Loucy (cell line): ENCODE data around the gene TEKT3.

Experiments used
- EZH2phosphoT487 ChIP-seq: fragments of 200-600 bp; IDR thresholded peaks from 2 replicates; pipeline ENCODE4 v1.6.1; 2018; ENCODE audit warnings: antibody characterized with exemption, mild to moderate bottlenecking, moderate library complexity, borderline replicate concordance
- TF ChIP-seq, protein P1 (sequence below): fragments of 200-600 bp; sonication (generic); conservative IDR thresholded peaks from 2 replicates; pipeline ENCODE4 v1.5.1; 2014; ENCODE audit warnings: mild to moderate bottlenecking, antibody characterized with exemption, low read length

DNA sequence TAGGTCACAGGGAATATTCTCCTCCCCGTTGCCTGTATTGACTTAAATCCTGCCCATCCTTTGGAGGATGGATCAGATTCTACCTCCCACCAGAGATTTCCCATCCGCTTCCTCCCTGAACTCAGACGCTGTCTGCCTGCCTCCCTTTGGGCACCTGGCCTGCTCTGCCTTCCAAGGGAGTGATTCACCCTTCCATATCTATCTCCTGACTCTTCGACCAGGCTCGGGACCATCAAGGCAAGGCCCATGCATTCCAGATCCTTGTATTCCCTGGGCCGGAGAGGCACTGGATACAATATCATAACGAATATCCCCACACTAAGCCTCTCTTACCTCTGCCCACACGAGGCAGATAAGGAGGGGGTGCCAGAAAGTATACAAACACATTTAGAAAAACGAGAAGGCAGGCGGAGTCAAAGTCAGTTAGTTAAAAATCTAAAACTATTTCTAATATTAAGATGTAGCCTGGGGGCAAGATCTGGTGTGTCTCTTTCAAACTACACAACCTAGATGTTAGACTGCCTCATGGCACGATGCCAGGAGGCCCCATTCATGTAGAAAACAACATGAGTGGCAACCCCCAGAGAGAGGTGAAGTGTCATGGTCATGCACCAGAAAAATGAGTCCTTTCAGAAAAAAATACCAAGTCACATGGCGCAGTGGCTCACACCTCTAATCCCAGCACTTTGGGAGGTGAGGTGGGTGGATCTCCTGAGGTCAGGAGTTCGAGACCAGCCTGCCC lies 85.5 kb downstream of the TEKT3 start:
- TF ChIP-seq, protein P1, sequence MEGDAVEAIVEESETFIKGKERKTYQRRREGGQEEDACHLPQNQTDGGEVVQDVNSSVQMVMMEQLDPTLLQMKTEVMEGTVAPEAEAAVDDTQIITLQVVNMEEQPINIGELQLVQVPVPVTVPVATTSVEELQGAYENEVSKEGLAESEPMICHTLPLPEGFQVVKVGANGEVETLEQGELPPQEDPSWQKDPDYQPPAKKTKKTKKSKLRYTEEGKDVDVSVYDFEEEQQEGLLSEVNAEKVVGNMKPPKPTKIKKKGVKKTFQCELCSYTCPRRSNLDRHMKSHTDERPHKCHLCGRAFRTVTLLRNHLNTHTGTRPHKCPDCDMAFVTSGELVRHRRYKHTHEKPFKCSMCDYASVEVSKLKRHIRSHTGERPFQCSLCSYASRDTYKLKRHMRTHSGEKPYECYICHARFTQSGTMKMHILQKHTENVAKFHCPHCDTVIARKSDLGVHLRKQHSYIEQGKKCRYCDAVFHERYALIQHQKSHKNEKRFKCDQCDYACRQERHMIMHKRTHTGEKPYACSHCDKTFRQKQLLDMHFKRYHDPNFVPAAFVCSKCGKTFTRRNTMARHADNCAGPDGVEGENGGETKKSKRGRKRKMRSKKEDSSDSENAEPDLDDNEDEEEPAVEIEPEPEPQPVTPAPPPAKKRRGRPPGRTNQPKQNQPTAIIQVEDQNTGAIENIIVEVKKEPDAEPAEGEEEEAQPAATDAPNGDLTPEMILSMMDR: no peak
- no peak for TF ChIP-seq EZH2phosphoT487
